Gastroesophageal sphincter (tissue), 3 donors: ENCODE results near the gene MAN1C1.

Experiments used
- CTCF ChIP-seq, 4 experiments: fragments of 200-600 bp in 2 of 4; fragments of 450-650 bp in 2 of 4; sonication (generic) in 1 of 4; IDR thresholded peaks; one replicate each; pipeline ENCODE4 v1.5.1; 2017 to 2019; ENCODE audit warnings: antibody characterized with exemption in 4 of 4, mild to moderate bottlenecking in 2 of 4, moderate library complexity in 2 of 4
- EP300 ChIP-seq: sonication (generic); formaldehyde crosslinking; IDR thresholded peaks from one replicate; pipeline ENCODE4 v1.6.1; 2017; ENCODE audit warnings: antibody characterized with exemption, mild to moderate bottlenecking
- POLR2AphosphoS5 ChIP-seq: sonication (generic); formaldehyde crosslinking; IDR thresholded peaks from one replicate; pipeline ENCODE4 v1.6.1; 2017; ENCODE audit warnings: antibody characterized with exemption

- no peak for TF ChIP-seq POLR2AphosphoS5
- no peak for TF ChIP-seq CTCF (IDR thresholded peaks at IDR 0.05)
- no peak for TF ChIP-seq EP300
Observed at GRCh38 chr1:25768999-25769398, 152.4 kb downstream of the MAN1C1 start.
